HUES64 (cell line): Measurements from ENCODE around the gene CHGA.

Source experiments
- H3K27ac ChIP-seq: 2 replicates; pipeline ENCODE4 v1.7.0; 2013; ENCODE audit warnings: low read depth, low read length, inconsistent platforms
- H3K27me3 ChIP-seq: 2 replicates; pipeline ENCODE4 v1.6.1; 2013; ENCODE audit warnings: mild to moderate bottlenecking, low read length; ENCODE audit not compliant: insufficient read depth
- H3K36me3 ChIP-seq: 2 replicates; pipeline ENCODE4 v1.6.1; 2013; ENCODE audit warnings: mild to moderate bottlenecking, low read length; ENCODE audit not compliant: insufficient read depth
- H3K4me1 ChIP-seq: 2 replicates; pipeline ENCODE4 v1.6.1; 2013; ENCODE audit warnings: mild to moderate bottlenecking, low read length, moderate library complexity; ENCODE audit not compliant: insufficient read depth
- H3K4me3 ChIP-seq: 2 replicates; pipeline ENCODE4 v1.5.1; 2013; ENCODE audit warnings: mild to moderate bottlenecking, low read length, moderate library complexity
- H3K9ac ChIP-seq: 2 replicates; pipeline ENCODE4 v1.6.1; 2013; ENCODE audit warnings: mild to moderate bottlenecking, low read depth, low read length
- H3K9me3 ChIP-seq: 2 replicates; pipeline ENCODE4 v1.6.1; 2013; ENCODE audit warnings: low read depth, low read length; ENCODE audit not compliant: insufficient read depth
- WGBS: fragments of 150-250, 120-280 bp; methylation state at CpG from one replicate; pipeline ENCODE4 v1.1.7; 2013; ENCODE audit warnings: missing lambda C conversion rate; 5-methylcytosine and 5-hydroxymethylcytosine counted together

CHGA gene

GRCh38 chr14:92965281-92965680 lies 42.3 kb downstream of the CHGA start:
- H3K27ac ChIP-seq = no peak overlapping the region
- WGBS = no CpG with 5 or more reads among the region's 1 CpG

DNA sequence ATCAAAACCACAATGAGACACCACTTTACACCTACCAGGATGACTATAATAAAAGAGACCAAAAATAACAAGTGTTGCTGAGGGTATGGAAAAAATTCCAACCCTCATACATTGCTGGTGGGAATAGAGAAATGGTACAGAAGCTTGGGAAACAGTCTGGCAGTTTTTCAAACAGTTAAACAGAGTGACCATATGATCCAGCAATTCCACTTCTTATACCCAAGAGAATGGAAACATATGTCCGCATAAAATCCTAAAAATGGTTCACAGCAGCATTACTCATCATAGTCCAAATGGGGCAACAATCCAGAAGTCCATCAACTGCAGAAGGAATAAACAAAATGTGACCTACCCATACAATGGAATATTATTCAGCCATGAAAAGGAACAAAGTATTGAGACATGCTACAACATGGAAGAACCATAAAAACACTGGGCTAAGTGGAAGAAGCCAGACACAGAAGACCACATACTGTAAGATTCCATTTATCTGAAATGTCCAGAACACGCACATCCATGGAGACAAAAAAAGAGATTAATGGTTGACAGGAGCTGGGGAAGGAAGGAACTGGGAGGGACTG lies 44.5 kb downstream of the CHGA start:
- Histone ChIP-seq H3K4me3 (no peak overlapping the region), H3K9me3 (no peaks in the 10 kb centered on the region), H3K27ac (no peak overlapping the region), H3K4me1 (peaks cover 18% of the 10 kb centered on the region), H3K36me3 (no peaks in the 10 kb centered on the region), H3K9ac (no peak overlapping the region), H3K27me3 (no peaks in the 10 kb centered on the region)
- WGBS = 92% methylated on average over 2 of the region's 2 CpGs

More at GRCh38 chr14:92965281-92965680, 42.3 kb downstream of the CHGA start:
- no peaks in the 10 kb centered on the region; the same call in 1 of the 2 replicates for H3K36me3 ChIP-seq
- H3K9ac ChIP-seq = no peak overlapping the region
- peaks cover 18% of the 10 kb centered on the region for H3K4me1 ChIP-seq
- H3K9me3 ChIP-seq = no peaks in the 10 kb centered on the region
- no peaks in the 10 kb centered on the region for H3K27me3 ChIP-seq
- no peak overlapping the region for H3K4me3 ChIP-seq

GRCh38 chr14:92968291-92969020 lies 45.5 kb downstream of the CHGA start:
- Histone ChIP-seq H3K27ac (no peak overlapping the region), H3K9me3 (no peaks in the 10 kb centered on the region), H3K36me3 (no peaks in the 10 kb centered on the region), H3K4me1 (peaks cover 16% of the 10 kb centered on the region), H3K4me3 (no peak overlapping the region), H3K27me3 (no peaks in the 10 kb centered on the region), H3K9ac (no peak overlapping the region)
- 95% methylated on average over 13 of the region's 14 CpGs for WGBS

DNA sequence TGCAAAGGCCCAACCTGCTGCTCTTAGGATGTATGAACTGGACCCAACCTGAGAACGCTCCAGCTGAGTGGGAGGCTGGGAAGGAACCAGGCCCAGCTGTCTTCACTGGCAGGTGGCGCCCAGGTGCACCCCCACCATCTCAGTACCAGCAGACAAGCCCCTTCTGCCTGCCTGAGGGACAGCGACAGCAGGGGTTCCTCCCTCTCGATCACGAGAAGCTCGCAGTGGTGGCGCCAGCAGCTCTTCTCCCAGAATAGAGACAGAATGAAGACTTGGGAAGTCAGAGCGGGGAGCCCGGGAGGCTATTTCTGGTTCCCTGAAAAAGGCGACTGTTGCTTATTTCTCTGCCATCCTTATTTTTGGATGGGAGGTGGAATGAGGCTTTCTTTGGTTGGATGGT lies 46.5 kb downstream of the CHGA start:
- Histone ChIP-seq H3K4me1 (peaks cover 9% of the 10 kb centered on the region; the same call in 1 of the 2 replicates), H3K36me3 (no peaks in the 10 kb centered on the region), H3K4me3 (no peak overlapping the region), H3K9me3 (no peaks in the 10 kb centered on the region), H3K9ac (no peak overlapping the region), H3K27ac (no peak overlapping the region), H3K27me3 (no peaks in the 10 kb centered on the region)
- 81% methylated on average over 10 of the region's 10 CpGs for WGBS

- WGBS = 86% methylated on average over 12 of the region's 12 CpGs
Observed at GRCh38 chr14:92969871-92970270, 46.9 kb downstream of the CHGA start.

GRCh38 chr14:92970271-92970670 lies 47.3 kb downstream of the CHGA start:
- Histone ChIP-seq H3K27me3 (no peaks in the 10 kb centered on the region), H3K9me3 (no peaks in the 10 kb centered on the region), H3K9ac (no peak overlapping the region), H3K36me3 (no peaks in the 10 kb centered on the region), H3K27ac (no peak overlapping the region), H3K4me3 (no peak overlapping the region), H3K4me1 (peaks cover 9% of the 10 kb centered on the region; the same call in 1 of the 2 replicates)
- WGBS = 83% methylated on average over 12 of the region's 12 CpGs

More at GRCh38 chr14:92969871-92970270, 46.9 kb downstream of the CHGA start:
- peaks cover 9% of the 10 kb centered on the region; the same call in 1 of the 2 replicates for H3K4me1 ChIP-seq
- H3K9me3 ChIP-seq = no peaks in the 10 kb centered on the region
- H3K36me3 ChIP-seq = no peaks in the 10 kb centered on the region
- H3K9ac ChIP-seq = no peak overlapping the region
- H3K27ac ChIP-seq = no peak overlapping the region
- no peaks in the 10 kb centered on the region for H3K27me3 ChIP-seq
- H3K4me3 ChIP-seq = no peak overlapping the region

- Histone ChIP-seq H3K27ac (no peak overlapping the region), H3K27me3 (no peaks in the 10 kb centered on the region), H3K9me3 (no peaks in the 10 kb centered on the region), H3K4me3 (no peak overlapping the region), H3K4me1 (peaks cover 9% of the 10 kb centered on the region; the same call in 1 of the 2 replicates), H3K9ac (no peak overlapping the region), H3K36me3 (peaks cover 3% of the 10 kb centered on the region; the same call in 1 of the 2 replicates)
- WGBS = 94% methylated on average over 16 of the region's 16 CpGs
Observed at GRCh38 chr14:92971601-92972180, 48.7 kb downstream of the CHGA start.

DNA sequence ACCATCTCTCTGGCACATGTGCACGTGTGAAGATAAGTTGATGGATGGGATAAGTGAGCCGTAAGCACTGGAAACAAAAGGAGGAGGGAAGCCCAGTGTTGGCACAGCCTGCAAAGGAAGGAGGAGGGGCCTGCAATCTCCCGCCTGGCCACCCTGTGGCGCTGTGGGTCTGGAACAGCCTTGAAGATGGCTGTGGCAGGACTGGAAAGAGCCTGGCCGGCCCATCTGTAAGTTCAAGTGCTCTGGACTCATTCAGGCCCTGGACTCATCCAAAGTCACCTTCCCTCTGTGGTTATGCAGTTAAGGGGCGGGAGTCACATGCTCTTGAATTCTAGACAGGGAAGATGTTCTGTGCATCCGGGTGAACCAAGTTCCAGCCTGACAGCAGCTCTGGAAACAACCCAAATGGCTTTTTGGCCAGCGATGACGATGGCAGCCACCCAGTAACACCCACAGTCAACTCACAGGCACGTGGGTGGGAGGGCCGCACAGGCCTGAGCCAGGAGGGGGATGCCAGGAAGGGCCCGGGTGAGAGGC lies 50.4 kb downstream of the CHGA start:
- whole genome bisulfite sequencing = 69% methylated on average over 12 of the region's 12 CpGs

DNA sequence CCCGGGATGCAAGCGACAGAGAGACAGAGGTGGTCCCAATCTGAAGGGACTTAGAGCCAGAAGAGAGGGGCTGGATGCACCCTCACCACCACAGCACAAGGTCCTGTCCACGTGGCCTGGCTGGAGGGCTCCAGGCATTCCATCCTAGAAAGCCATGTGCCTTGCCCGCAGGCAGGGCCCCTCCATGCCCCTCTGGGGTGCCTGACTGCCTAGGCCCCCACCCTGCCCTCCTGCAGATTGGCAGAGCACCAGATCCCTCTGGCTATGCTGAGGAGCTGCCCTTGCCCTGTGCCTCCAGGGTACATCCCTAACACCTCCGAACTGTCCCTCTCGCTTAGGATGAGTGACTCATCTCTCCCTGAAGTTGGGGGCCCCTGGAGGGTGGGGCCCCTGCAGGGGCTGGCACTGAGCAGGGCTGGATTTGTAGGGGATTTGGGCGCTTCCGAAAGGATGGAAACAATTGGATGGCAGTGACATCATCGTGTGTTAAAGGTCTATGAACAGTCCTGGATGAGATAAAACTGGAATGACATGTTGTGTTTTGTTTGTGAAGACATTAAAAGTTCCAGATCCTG lies 50.9 kb downstream of the CHGA start:
- H3K27ac ChIP-seq = no peak overlapping the region
- WGBS = 92% methylated on average over 9 of the region's 9 CpGs

More for the DNA sequence above, 50.4 kb downstream of the CHGA start:
- Histone ChIP-seq H3K36me3 (peaks cover 14% of the 10 kb centered on the region), H3K4me3 (no peak overlapping the region), H3K9ac (no peak overlapping the region), H3K9me3 (peaks cover 3% of the 10 kb centered on the region; the same call in 1 of the 2 replicates), H3K27me3 (no peaks in the 10 kb centered on the region), H3K27ac (no peak overlapping the region), H3K4me1 (peaks cover 9% of the 10 kb centered on the region; the same call in 1 of the 2 replicates)

DNA sequence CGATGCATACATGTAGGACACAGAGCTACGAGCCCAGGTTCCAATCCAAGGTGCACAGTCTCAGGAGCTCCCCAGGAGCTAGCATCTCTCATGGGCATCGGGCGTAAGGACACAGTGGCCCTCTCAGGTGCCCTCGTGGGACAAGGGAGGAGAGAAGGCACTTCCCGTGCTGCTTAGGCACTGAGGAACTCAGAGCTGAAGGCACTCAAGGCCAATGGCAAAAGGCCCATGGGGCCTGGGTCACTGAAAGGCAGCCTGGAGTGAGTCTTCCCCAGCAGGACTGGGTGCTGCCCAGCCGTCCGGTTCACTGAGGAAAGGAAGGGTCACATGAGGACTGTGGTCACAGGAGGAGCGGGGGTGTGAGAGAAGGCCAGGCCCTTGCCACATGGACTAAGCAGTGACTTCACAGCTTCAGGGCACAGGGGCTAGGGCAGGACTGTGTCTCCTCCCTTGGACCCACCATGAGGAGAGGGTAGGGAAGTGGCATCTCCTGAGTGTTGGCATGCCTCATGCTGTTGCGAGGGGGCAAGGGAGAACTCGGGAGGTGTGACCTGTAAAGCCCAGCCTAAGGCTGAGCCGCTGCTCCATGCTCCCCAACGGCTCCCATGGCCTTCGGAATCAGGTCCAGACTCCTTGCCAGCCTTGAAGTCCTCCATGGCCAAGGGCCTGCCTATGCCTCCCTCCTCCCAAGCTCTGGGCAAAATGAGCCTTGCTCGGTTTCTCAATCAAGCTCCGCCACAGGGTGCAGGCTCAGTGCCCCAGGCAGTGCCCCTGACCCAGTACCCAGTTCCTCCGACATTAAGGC lies 51.8 kb downstream of the CHGA start:
- WGBS = 94% methylated on average over 17 of the region's 17 CpGs
- Histone ChIP-seq H3K27ac (no peak overlapping the region), H3K9me3 (peaks cover 17% of the 10 kb centered on the region), H3K36me3 (peaks cover 14% of the 10 kb centered on the region), H3K4me1 (peaks cover 7% of the 10 kb centered on the region; the same call in 1 of the 2 replicates), H3K27me3 (no peaks in the 10 kb centered on the region), H3K4me3 (no peak overlapping the region), H3K9ac (no peak overlapping the region)

More for the DNA sequence above, 50.9 kb downstream of the CHGA start:
- H3K27me3 ChIP-seq = no peaks in the 10 kb centered on the region
- H3K4me1 ChIP-seq = peaks cover 9% of the 10 kb centered on the region; the same call in 1 of the 2 replicates
- H3K36me3 ChIP-seq = peaks cover 14% of the 10 kb centered on the region
- H3K4me3 ChIP-seq = no peak overlapping the region
- H3K9ac ChIP-seq = no peak overlapping the region
- peaks cover 9% of the 10 kb centered on the region for H3K9me3 ChIP-seq
